H9 (cell line): ENCODE results near the gene ABHD15. TPM values are rescaled to one million over a fixed set of nuclear protein-coding genes. Genes with fewer than 3 reads are reported as not detected.

Experiments used
- DNase-seq: peaks from one replicate; pipeline ENCODE4 v3.0.0-alpha.2; 2017
- H2AFZ ChIP-seq: one replicate; pipeline ENCODE4 v1.6.1; 2013; ENCODE audit warnings: mild to moderate bottlenecking, low read length, control low read depth, moderate library complexity
- H2AK5ac ChIP-seq: 2 replicates; pipeline ENCODE4 v1.6.1; 2013; ENCODE audit warnings: low read length, control low read depth, mixed read lengths; ENCODE audit not compliant: insufficient read length
- H2BK120ac ChIP-seq: one replicate; pipeline ENCODE4 v1.6.1; 2013; ENCODE audit warnings: low read depth, mild to moderate bottlenecking, low read length, control low read depth, inconsistent platforms; ENCODE audit not compliant: poor library complexity, severe bottlenecking
- H2BK12ac ChIP-seq: 2 replicates; pipeline ENCODE4 v1.6.1; 2013; ENCODE audit warnings: low read length, control low read depth, mixed read lengths, low read depth; ENCODE audit not compliant: insufficient read length
- H2BK15ac ChIP-seq: 2 replicates; pipeline ENCODE4 v1.6.1; 2013; ENCODE audit warnings: low read depth, low read length, control low read depth
- H2BK20ac ChIP-seq: one replicate; pipeline ENCODE4 v1.6.1; 2013; ENCODE audit warnings: low read depth, mild to moderate bottlenecking, low read length, control low read depth, inconsistent platforms; ENCODE audit not compliant: poor library complexity, severe bottlenecking
- H2BK5ac ChIP-seq: 2 replicates; pipeline ENCODE4 v1.6.1; 2013; ENCODE audit warnings: low read length, control low read depth, mixed read lengths; ENCODE audit not compliant: insufficient read length
- H3K14ac ChIP-seq: 2 replicates; pipeline ENCODE4 v1.6.1; 2013; ENCODE audit warnings: low read length, control low read depth; ENCODE audit not compliant: insufficient read depth
- H3K18ac ChIP-seq: 2 replicates; pipeline ENCODE4 v1.6.1; 2013; ENCODE audit warnings: low read depth, mild to moderate bottlenecking, mixed read lengths, low read length, control low read depth; ENCODE audit not compliant: insufficient read length
- H3K23ac ChIP-seq: 2 replicates; pipeline ENCODE4 v1.6.1; 2013; ENCODE audit warnings: low read length, control low read depth, mixed read lengths, low read depth; ENCODE audit not compliant: insufficient read length
- H3K23me2 ChIP-seq: 2 replicates; pipeline ENCODE4 v1.6.1; 2013; ENCODE audit warnings: low read depth, mild to moderate bottlenecking, mixed read lengths, low read length, control low read depth; ENCODE audit not compliant: insufficient read length, poor library complexity, severe bottlenecking
- H3K27ac ChIP-seq: 2 replicates; pipeline ENCODE4 v1.5.1; 2013; ENCODE audit warnings: low read length, control low read depth, mixed read lengths, low read depth; ENCODE audit not compliant: insufficient read length
- H3K27me3 ChIP-seq: 2 replicates; pipeline ENCODE4 v1.6.1; 2013; ENCODE audit warnings: low read length, control low read depth, inconsistent platforms; ENCODE audit not compliant: insufficient read depth
- H3K4ac ChIP-seq: 2 replicates; pipeline ENCODE4 v1.6.1; 2013; ENCODE audit warnings: low read depth, mild to moderate bottlenecking, control low read depth, inconsistent platforms, low read length, moderate library complexity
- H3K4me1 ChIP-seq: 2 replicates; pipeline ENCODE4 v1.6.1; 2013; ENCODE audit warnings: low read length, control low read depth, inconsistent platforms; ENCODE audit not compliant: insufficient read depth
- H3K4me2 ChIP-seq: 2 replicates; pipeline ENCODE4 v1.6.1; 2013; ENCODE audit warnings: low read length, control low read depth, mixed read lengths; ENCODE audit not compliant: insufficient read length, insufficient read depth
- H3K56ac ChIP-seq: 2 replicates; pipeline ENCODE4 v1.6.1; 2013; ENCODE audit warnings: low read depth, mild to moderate bottlenecking, mixed read lengths, low read length, control low read depth; ENCODE audit not compliant: insufficient read length
- H3K79me1 ChIP-seq: 2 replicates; pipeline ENCODE4 v1.6.1; 2013; ENCODE audit warnings: low read depth, mild to moderate bottlenecking, moderate library complexity, low read length, control low read depth, inconsistent platforms; ENCODE audit not compliant: insufficient read depth, poor library complexity, severe bottlenecking
- H3K79me2 ChIP-seq: 2 replicates; pipeline ENCODE4 v1.6.1; 2013; ENCODE audit warnings: low read length, control low read depth, inconsistent platforms; ENCODE audit not compliant: insufficient read depth
- H3K9ac ChIP-seq: 2 replicates; pipeline ENCODE4 v1.6.1; 2013; ENCODE audit warnings: low read length, control low read depth, mixed read lengths; ENCODE audit not compliant: insufficient read length; ENCODE audit errors: extremely low read depth
- H3K9me3 ChIP-seq: one replicate; pipeline ENCODE4 v1.6.1; 2013; ENCODE audit warnings: low read depth, low read length, inconsistent platforms; ENCODE audit not compliant: control insufficient read depth
- H3T11ph ChIP-seq: one replicate; pipeline ENCODE4 v1.6.1; 2013; ENCODE audit warnings: mild to moderate bottlenecking, low read length, control low read depth, inconsistent platforms
- H4K20me1 ChIP-seq: one replicate; pipeline ENCODE4 v1.6.1; 2013; ENCODE audit not compliant: control insufficient read depth, insufficient read length, insufficient read depth
- H4K5ac ChIP-seq: 2 replicates; pipeline ENCODE4 v1.6.1; 2013; ENCODE audit warnings: low read depth, mild to moderate bottlenecking, mixed read lengths, low read length, control low read depth; ENCODE audit not compliant: insufficient read length
- H4K8ac ChIP-seq: replicated peaks from 2 replicates; pipeline ENCODE4 v1.6.1; 2013; ENCODE audit warnings: low read length, control low read depth, mixed read lengths, low read depth; ENCODE audit not compliant: insufficient read length
- H4K91ac ChIP-seq: 2 replicates; pipeline ENCODE4 v1.6.1; 2013; ENCODE audit warnings: low read depth, mild to moderate bottlenecking, moderate library complexity, mixed read lengths, low read length, control low read depth; ENCODE audit not compliant: insufficient read length
- H3K27ac Mint-ChIP-seq, 3 experiments: 2 replicates in 2 of 3; 3 replicates in 1 of 3; pipeline ENCODE4 v1.8.0; 2020 to 2021; ENCODE audit warnings: mixed read lengths in 3 of 3, mild to moderate bottlenecking in 1 of 3, moderate library complexity in 1 of 3
- H3K27me3 Mint-ChIP-seq: 2 replicates; pipeline ENCODE4 v1.8.0; 2021; ENCODE audit warnings: low read depth, mild to moderate bottlenecking, moderate library complexity, mixed read lengths
- H3K36me3 Mint-ChIP-seq, 3 experiments: 2 replicates in 2 of 3; 3 replicates in 1 of 3; pipeline ENCODE4 v1.8.0; 2020 to 2021; ENCODE audit warnings: low read depth in 3 of 3, mixed read lengths in 3 of 3; ENCODE audit not compliant: insufficient read depth in 1 of 3
- H3K4me1 Mint-ChIP-seq, 2 experiments: 2 replicates each; pipeline ENCODE4 v1.8.0; 2020; ENCODE audit warnings: mixed read lengths in 2 of 2
- H3K4me3 Mint-ChIP-seq, 2 experiments: 2 replicates in 1 of 2; 3 replicates in 1 of 2; pipeline ENCODE4 v1.8.0; 2020 to 2021; ENCODE audit warnings: mild to moderate bottlenecking in 2 of 2, mixed read lengths in 2 of 2, moderate library complexity in 1 of 2
- H3K9me3 Mint-ChIP-seq, 2 experiments: 2 replicates in 1 of 2; 3 replicates in 1 of 2; pipeline ENCODE4 v1.8.0; 2020; ENCODE audit warnings: mild to moderate bottlenecking in 2 of 2, mixed read lengths in 2 of 2, moderate library complexity in 1 of 2
- CTCF ChIP-seq: fragments of 200-600 bp; sonication (generic); conservative IDR thresholded peaks from 3 replicates; pipeline ENCODE4 v1.8.0; 2021; ENCODE audit warnings: antibody characterized with exemption, mild to moderate bottlenecking
- WGBS: extraction: QIAGEN DNeasy Blood & Tissue Kit; methylation state at CpG from one replicate; pipeline ENCODE4 v1.1.7; 2013; ENCODE audit warnings: missing lambda C conversion rate, low lambda C conversion rate, mixed read lengths; ENCODE audit not compliant: insufficient read length; ENCODE audit errors: extremely low coverage; 5-methylcytosine and 5-hydroxymethylcytosine counted together
- total RNA-seq: library from RNA; stranded (reverse); gene quantifications from 2 replicates; pipeline ENCODE4 v1.2.1, GENCODE V29; 2021

ABHD15 gene
- total RNA-seq, 1 experiment from 2014 or later = 2.5 TPM

- TF ChIP-seq CTCF = no peak
- Histone ChIP-seq H3K9ac (no peak overlapping the region), H3K9me3 (no peaks in the 10 kb centered on the region), H2BK5ac (no peak overlapping the region), H3K79me1 (no peaks in the 10 kb centered on the region), H3K27ac (no peak overlapping the region), H2AFZ (no peak overlapping the region), H2BK20ac (no peak overlapping the region), H2BK12ac (no peak overlapping the region), H4K91ac (no peak overlapping the region), H3K56ac (no peak overlapping the region), H3K23me2 (no peaks in the 10 kb centered on the region), H3K18ac (no peak overlapping the region), H3K23ac (no peak overlapping the region), H3T11ph (no peak overlapping the region), H3K4me1 (no peaks in the 10 kb centered on the region; the same call in 1 of the 2 replicates), H3K4me2 (no peak overlapping the region), H3K4ac (no peak overlapping the region), H4K5ac (no peak overlapping the region), H2BK15ac (no peak overlapping the region), H2BK120ac (no peak overlapping the region), H2AK5ac (no peak overlapping the region), H4K20me1 (no peaks in the 10 kb centered on the region), H3K79me2 (no peaks in the 10 kb centered on the region), H4K8ac (no peak overlapping the region), H3K14ac (no peak overlapping the region), H3K27me3 (no peaks in the 10 kb centered on the region)
- H3K27ac Mint-ChIP-seq = no peak overlapping the region
- H3K4me1 Mint-ChIP-seq = peaks cover 3 to 9% of the 10 kb centered on the region in 2 experiments; a peak in 1 of 4 replicates
- no peaks in the 10 kb centered on the region for H3K9me3 Mint-ChIP-seq
- H3K27me3 Mint-ChIP-seq = peaks cover 1% of the 10 kb centered on the region; the same call in 1 of the 2 replicates
- WGBS = no CpG with 5 or more reads among the region's 5 CpGs
- no peak overlapping the region for H3K4me3 Mint-ChIP-seq
- peaks cover 0 to 9% (median 3%) of the 10 kb centered on the region in 3 experiments; a peak in 5 of 7 replicates for H3K36me3 Mint-ChIP-seq
- DNase-seq = no peak
Observed at GRCh38 chr17:29549177-29549923, 17.5 kb downstream of the ABHD15 start.
